CD4-positive, alpha-beta memory T cell (primary cell): Measurements from ENCODE around the gene CCDC126. TPM values are rescaled to one million over a fixed set of nuclear protein-coding genes. Genes with fewer than 3 reads are reported as not detected.
"Not testable (repeated sequence)": the region's sequence is repeated elsewhere in the genome, so short reads cannot be mapped to it uniquely, and the experiment has no call there.

Experiments
- CTCF ChIA-PET: fragments of 350-600 bp; sonication (Branson Sonifier 250); formaldehyde crosslinking; loops from one replicate; lab custom pipeline; 2021; ENCODE audit warnings: inconsistent platforms; ENCODE audit not compliant: partially characterized antibody; lab: Charles Lee
- POLR2A ChIA-PET: fragments of 350-600 bp; sonication (Branson Sonifier 250); formaldehyde crosslinking; loops from one replicate; lab custom pipeline; 2021; ENCODE audit not compliant: partially characterized antibody; lab: Charles Lee
- DNase-seq, 5 donors: peaks; one replicate each; pipeline versions ENCODE4 v3.0.0 to v3.0.0-alpha.2; 2020 to 2022; ENCODE audit warnings: mixed read lengths in 1 of 5
- H3K27ac ChIP-seq: one replicate; pipeline ENCODE4 v1.7.0; 2013; ENCODE audit warnings: low read depth, low read length
- H3K27me3 ChIP-seq: 2 replicates; pipeline ENCODE4 v1.7.0; 2013; ENCODE audit warnings: mild to moderate bottlenecking, low read length, moderate library complexity; ENCODE audit not compliant: insufficient read depth
- H3K36me3 ChIP-seq: 2 replicates; pipeline ENCODE4 v1.7.0; 2013; ENCODE audit warnings: mild to moderate bottlenecking, low read length, moderate library complexity; ENCODE audit not compliant: insufficient read depth
- H3K4me1 ChIP-seq: 2 replicates; pipeline ENCODE4 v1.7.0; 2013; ENCODE audit warnings: mild to moderate bottlenecking, low read length, moderate library complexity; ENCODE audit not compliant: insufficient read depth
- H3K4me3 ChIP-seq, 2 donors: one replicate each; pipeline ENCODE4 v1.7.0; 2013; ENCODE audit warnings: low read length in 2 of 2, mild to moderate bottlenecking in 1 of 2
- H3K9me3 ChIP-seq, 2 donors: one replicate each; pipeline ENCODE4 v1.7.0; 2013; ENCODE audit warnings: low read length in 2 of 2, control low read depth in 1 of 2; ENCODE audit not compliant: control insufficient read depth in 1 of 2
- H3K27ac Mint-ChIP-seq, 7 donors: one replicate each; pipeline ENCODE4 v1.8.0; 2020 to 2021; ENCODE audit warnings: mixed read lengths in 7 of 7, mild to moderate bottlenecking in 6 of 7, inconsistent platforms in 3 of 7, moderate library complexity in 3 of 7
- H3K27me3 Mint-ChIP-seq, 2 donors: one replicate each; pipeline ENCODE4 v1.8.0; 2020 to 2021; ENCODE audit warnings: mixed read lengths in 2 of 2
- H3K36me3 Mint-ChIP-seq, 2 donors: one replicate each; pipeline ENCODE4 v1.8.0; 2020 to 2021; ENCODE audit warnings: mixed read lengths in 2 of 2, inconsistent platforms in 1 of 2, mild to moderate bottlenecking in 1 of 2
- H3K4me1 Mint-ChIP-seq, 4 donors: one replicate each; pipeline ENCODE4 v1.8.0; 2020 to 2021; ENCODE audit warnings: mixed read lengths in 4 of 4, mild to moderate bottlenecking in 1 of 4
- H3K4me3 Mint-ChIP-seq, 8 donors: one replicate each; pipeline ENCODE4 v1.8.0; 2020 to 2021; ENCODE audit warnings: mixed read lengths in 8 of 8, mild to moderate bottlenecking in 7 of 8, moderate library complexity in 6 of 8, inconsistent platforms in 3 of 8
- H3K9me3 Mint-ChIP-seq, 8 donors: one replicate each; pipeline ENCODE4 v1.8.0; 2020 to 2021; ENCODE audit warnings: mixed read lengths in 8 of 8, mild to moderate bottlenecking in 5 of 8, inconsistent platforms in 3 of 8, moderate library complexity in 1 of 8
- intact Hi-C: fragments of 100-400 bp; cut with micrococcal nuclease; formaldehyde crosslinking; loops from one replicate; pipeline ENCODE4 v1.15.1; 2023
- polyA plus RNA-seq, 2 donors: library from polyadenylated mRNA; unstranded; fragments of 300-500 nt; fragmentation: Illumina TruSeq; gene quantifications; one replicate each; pipeline ENCODE4 v1.2.3, GENCODE V29; 2021
- total RNA-seq, 2 experiments: library from RNA; stranded (reverse); gene quantifications; one replicate each; pipeline ENCODE4 v1.2.3, GENCODE V29; 2021

The CCDC126 gene, protein sequence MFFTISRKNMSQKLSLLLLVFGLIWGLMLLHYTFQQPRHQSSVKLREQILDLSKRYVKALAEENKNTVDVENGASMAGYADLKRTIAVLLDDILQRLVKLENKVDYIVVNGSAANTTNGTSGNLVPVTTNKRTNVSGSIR
- total RNA-seq (10 to 100 TPM; 15.5 to 17.7 TPM), polyA plus RNA-seq (10 to 100 TPM; 11.9 to 22.0 TPM)

DNA sequence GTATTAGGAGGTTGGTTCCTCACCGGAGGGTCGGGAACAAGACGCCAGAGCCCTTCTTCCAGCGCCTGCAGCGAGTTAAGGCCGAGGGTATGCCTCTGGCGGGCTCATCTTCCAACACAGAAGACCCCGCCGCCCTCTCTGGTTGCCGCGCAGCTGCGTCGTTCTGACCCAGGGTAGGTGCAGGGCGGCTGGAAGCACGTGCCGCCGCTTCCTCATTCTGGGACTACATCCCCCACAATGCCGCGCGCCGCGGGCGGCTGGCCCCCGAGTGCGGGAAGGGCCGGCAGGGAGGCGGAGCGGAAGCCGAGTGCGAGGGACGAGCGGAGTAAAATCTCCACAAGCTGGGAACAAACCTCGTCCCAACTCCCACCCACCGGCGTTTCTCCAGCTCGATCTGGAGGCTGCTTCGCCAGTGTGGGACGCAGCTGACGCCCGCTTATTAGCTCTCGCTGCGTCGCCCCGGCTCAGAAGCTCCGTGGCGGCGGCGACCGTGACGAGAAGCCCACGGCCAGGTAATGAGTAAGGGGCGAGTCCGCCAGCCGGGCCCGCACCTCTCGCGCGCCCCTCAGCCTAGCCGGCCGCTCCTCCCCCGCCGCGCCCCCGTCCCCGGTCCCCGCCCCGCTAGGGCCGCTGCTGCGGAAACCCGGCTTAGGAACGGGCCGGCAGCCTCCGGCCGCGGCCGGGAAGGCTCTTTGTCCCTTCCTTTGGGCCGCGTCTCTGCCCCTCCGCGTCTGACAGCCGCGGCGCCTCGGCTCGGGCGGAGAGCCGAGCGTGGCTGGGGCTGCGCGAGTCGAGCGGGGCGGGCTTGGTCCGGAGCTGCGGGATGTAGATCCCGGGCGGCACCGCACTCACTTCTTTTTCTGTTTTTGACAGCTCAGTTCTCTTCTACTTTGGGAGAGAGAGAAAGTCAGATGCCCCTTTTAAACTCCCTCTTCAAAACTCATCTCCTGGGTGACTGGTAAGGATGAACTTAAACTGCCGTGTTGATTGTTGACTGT, at the start of gene CCDC126:
TSS of gene CCDC126 (plus strand) at position 289 of the 998 bp plus-strand sequence. CDS start 13,934 bp downstream, outside the sequence.
- Mint-ChIP-seq H3K27me3 (no peaks in the 10 kb centered on the region), H3K4me1 (peaks cover 21 to 40% (median 35%) of the 10 kb centered on the region in 4 donors), H3K36me3 (peaks cover 0 to 3% of the 10 kb centered on the region in 2 donors), H3K9me3 (no peaks in the 10 kb centered on the region), H3K27ac (peak within 1 kb of the TSS; percentile 47 to 91 (median 88)), H3K4me3 (peak within 1 kb of the TSS; percentile 86 to 96 (median 92))
- ChIA-PET POLR2A (interaction anchor here (1.0 to 2.9 kb wide), 6 partner anchors 50 to 1528 kb away, joined by 3 to 17 read pairs (median 8); partner anchors contain the start of genes CYCS, FAM221A and TRA2A), CTCF (interaction anchor here (0.7 to 2.7 kb wide), 8 partner anchors 28 to 1496 kb away, joined by 3 to 17 read pairs (median 4); no protein-coding TSS in a partner anchor)
- DNase-seq, result peak; percentile 73 to 80 (median 74)
- H3K4me1 ChIP-seq, result peaks cover 19% of the 10 kb centered on the region
- intact Hi-C loops, result loop anchor here (1.0 to 10.0 kb wide), 6 partner anchors 50 to 975 kb away; partner anchors contain the start of genes FAM221A, HYCC1, MALSU1 and TRA2A
- no peaks in the 10 kb centered on the region for H3K9me3 ChIP-seq
- H3K36me3 ChIP-seq, result no peaks in the 10 kb centered on the region
- peak within 1 kb of the TSS; percentile 61 to 67 for H3K4me3 ChIP-seq
- peak within 1 kb of the TSS; percentile 79 for H3K27ac ChIP-seq
- no peaks in the 10 kb centered on the region for H3K27me3 ChIP-seq

DNA sequence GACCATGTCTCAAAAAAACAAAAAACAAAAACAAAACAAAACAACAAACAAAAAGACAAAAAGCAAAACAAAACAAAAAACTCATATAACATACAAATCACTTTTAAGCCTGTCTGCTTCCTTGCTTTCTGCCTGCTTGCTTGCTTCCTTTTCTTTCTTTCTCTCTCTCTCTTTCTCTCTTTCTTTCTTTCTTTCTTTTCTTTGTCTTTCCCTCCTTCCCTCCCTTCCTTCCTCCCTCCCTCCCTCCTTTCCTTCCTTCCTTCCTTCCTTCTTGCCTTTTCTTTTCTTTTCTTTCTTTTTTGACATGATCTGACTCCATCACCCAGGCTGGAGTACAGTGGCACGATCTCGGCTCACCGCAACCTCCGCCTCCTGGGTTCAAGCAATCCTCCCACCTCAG, 49.5 kb upstream of the CCDC126 start:
- DNase-seq, result no peak
- Mint-ChIP-seq H3K4me3 (no peak overlapping the region), H3K27me3 (no peaks in the 10 kb centered on the region), H3K4me1 (peaks cover 5 to 7% (median 6%) of the 10 kb centered on the region in 4 donors), H3K36me3 (no peaks in the 10 kb centered on the region), H3K27ac (peak overlapping the region in 1 of 7 donors; percentile 35), H3K9me3 (no peaks in the 10 kb centered on the region)
- Histone ChIP-seq H3K27ac (no peak overlapping the region), H3K4me1 (no peaks in the 10 kb centered on the region), H3K36me3 (no peaks in the 10 kb centered on the region), H3K9me3 (no peaks in the 10 kb centered on the region), H3K4me3 (no peak overlapping the region), H3K27me3 (no peaks in the 10 kb centered on the region)
- intact Hi-C loops, result loop anchor here (1.0 to 10.0 kb wide), 9 partner anchors 8 to 1547 kb away; partner anchors contain the start of gene CCDC126
- CTCF ChIA-PET, result interaction anchor here (0.6 to 4.2 kb wide), 22 partner anchors 10 to 1045 kb away, joined by 3 to 35 read pairs (median 5); partner anchors contain the start of genes CCDC126 and STK31
- POLR2A ChIA-PET, result interaction anchor here (1.5 kb wide), 1 partner anchor 51 kb away, joined by 7 read pairs; no protein-coding TSS in a partner anchor

DNA sequence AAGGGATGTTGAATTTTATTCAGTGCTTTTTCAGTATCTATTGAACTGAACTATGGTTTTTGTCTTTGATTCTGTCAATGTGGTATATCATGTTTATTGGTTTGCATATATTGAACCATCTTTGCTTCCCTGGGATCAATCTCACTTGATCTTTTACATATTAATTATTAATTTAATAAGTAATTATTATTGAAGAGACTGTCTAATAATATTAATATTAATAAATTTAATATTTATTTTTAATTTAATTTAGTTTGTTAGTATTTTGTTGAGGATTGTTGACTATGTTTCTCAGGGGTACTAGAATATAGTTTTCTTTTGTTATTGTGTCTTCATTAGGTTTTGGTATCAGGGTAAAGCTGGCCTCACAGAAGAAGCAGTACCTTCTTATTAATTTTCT, 38.9 kb upstream of the CCDC126 start:
- Histone ChIP-seq H3K27ac (no peak overlapping the region), H3K36me3 (no peaks in the 10 kb centered on the region), H3K9me3 (no peaks in the 10 kb centered on the region), H3K4me3 (no peak overlapping the region), H3K27me3 (no peaks in the 10 kb centered on the region), H3K4me1 (no peaks in the 10 kb centered on the region)
- H3K36me3 Mint-ChIP-seq, result no peaks in the 10 kb centered on the region
- H3K27me3 Mint-ChIP-seq, result peaks cover 6% of the 10 kb centered on the region in 2 donors
- H3K4me3 Mint-ChIP-seq, result no peak overlapping the region
- intact Hi-C loops, result no loop called here
- POLR2A ChIA-PET, result no interaction called here
- CTCF ChIA-PET, result interaction anchor here (1.5 kb wide), 1 partner anchor 12 kb away, joined by 4 read pairs; no protein-coding TSS in a partner anchor
- H3K4me1 Mint-ChIP-seq, result no peaks in the 10 kb centered on the region
- no peaks in the 10 kb centered on the region for H3K9me3 Mint-ChIP-seq
- no peak for DNase-seq
- no peak overlapping the region for H3K27ac Mint-ChIP-seq

DNA sequence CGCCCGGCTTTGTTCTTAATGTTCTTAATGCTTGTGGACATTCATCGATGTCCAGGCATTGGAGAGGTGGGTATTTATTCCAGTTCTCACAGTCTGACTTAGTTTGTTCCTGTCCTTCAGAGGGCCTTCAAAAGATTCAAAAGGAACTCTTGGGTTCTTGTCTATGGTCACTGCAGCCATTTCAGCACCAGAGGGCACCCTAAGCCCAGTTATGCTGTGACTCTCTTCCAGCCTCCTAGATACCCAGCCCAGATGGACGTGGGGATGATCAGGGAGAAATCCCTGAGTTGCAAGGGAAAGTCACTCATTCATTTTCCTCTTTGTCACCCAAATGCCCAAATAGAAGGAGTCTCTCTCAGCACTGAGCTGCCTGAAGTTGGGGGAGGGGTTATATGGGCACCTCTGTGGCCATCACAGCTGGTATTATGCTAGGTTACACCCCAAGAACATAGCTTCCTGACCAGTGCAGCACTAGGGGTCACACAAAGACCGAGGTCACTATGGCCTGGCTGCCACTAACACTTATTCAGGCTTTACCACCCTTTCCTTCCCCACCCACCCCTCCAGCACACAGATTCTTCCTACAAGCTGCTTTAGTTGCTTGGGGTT, 26.5 kb upstream of the CCDC126 start:
- ChIA-PET POLR2A (no interaction called here), CTCF (interaction anchor here (0.6 to 5.8 kb wide), 22 partner anchors 9 to 1528 kb away, joined by 3 to 58 read pairs (median 5); partner anchors contain the start of genes CCDC126 and STK31)
- peak overlapping the region in 2 of 8 donors; percentile 3 to 25 for H3K4me3 Mint-ChIP-seq
- Histone ChIP-seq H3K4me1 (no peaks in the 10 kb centered on the region), H3K27me3 (no peaks in the 10 kb centered on the region), H3K4me3 (no peak overlapping the region), H3K9me3 (no peaks in the 10 kb centered on the region), H3K36me3 (no peaks in the 10 kb centered on the region), H3K27ac (no peak overlapping the region)
- intact Hi-C loops, result loop anchor here (1.0 to 5.0 kb wide), 4 partner anchors 142 to 1528 kb away; no protein-coding TSS in a partner anchor
- no peaks in the 10 kb centered on the region for H3K36me3 Mint-ChIP-seq
- peaks cover 10 to 14% of the 10 kb centered on the region in 2 donors for H3K27me3 Mint-ChIP-seq
- DNase-seq, result peak; percentile 44 to 65 (median 57)
- H3K4me1 Mint-ChIP-seq, result peaks cover 0 to 3% (median under 1%) of the 10 kb centered on the region in 4 donors
- H3K27ac Mint-ChIP-seq, result peak overlapping the region in 1 of 7 donors; percentile 5
- peaks cover 0 to 1% (median 0%) of the 10 kb centered on the region in 8 donors for H3K9me3 Mint-ChIP-seq

DNA sequence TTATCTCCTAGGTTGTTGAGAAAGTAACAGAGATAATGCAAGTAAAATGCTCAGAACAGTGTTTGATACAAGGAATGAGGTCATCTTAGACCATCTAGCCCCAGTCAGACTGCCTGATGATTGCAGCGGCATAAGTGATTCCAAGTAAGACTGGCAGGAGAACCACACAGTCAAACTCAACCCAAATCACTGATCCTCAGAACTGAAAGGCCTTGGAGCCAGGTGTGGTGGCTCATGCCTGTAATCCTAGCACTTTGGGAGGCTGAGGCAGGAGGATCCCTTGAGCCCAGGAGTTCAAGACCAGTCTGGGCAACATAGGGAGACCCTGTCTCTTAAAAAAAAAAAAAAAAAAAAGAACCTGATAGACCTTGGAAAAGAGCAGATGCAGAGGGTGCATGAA, 15.2 kb upstream of the CCDC126 start:
- H3K36me3 ChIP-seq, intact Hi-C loops, H3K27ac Mint-ChIP-seq, H3K27me3 Mint-ChIP-seq, H3K9me3 Mint-ChIP-seq, H3K4me1 Mint-ChIP-seq, POLR2A ChIA-PET, H3K36me3 Mint-ChIP-seq, H3K9me3 ChIP-seq, H3K4me3 Mint-ChIP-seq, DNase-seq, H3K4me1 ChIP-seq, H3K27me3 ChIP-seq, H3K4me3 ChIP-seq, H3K27ac ChIP-seq: not testable (repeated sequence)
- CTCF ChIA-PET, result interaction anchor here (0.8 kb wide), 1 partner anchor 97 kb away, joined by 3 read pairs; the partner anchor contains the start of gene FAM221A

DNA sequence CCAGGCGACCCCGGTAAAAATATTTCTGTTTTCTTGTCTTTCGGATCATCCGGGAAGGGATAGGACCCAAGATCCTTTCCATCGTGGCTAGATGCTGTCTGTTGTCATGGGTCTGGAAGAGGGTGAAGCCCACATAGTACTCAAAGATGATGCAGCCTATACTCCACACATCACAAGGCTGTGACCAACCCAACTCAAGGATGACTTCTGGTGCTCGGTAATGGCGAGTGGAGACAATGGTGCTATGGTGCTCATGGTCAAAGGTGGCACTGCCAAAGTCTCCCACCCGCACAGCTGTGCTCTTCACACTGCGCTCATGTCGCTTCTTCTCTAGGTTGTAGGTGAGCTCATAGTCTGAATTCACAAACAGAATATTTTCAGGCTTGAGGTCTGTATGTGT, 11.9 kb upstream of the CCDC126 start:
- H3K4me3 Mint-ChIP-seq, H3K27ac Mint-ChIP-seq, CTCF ChIA-PET, POLR2A ChIA-PET, H3K27me3 Mint-ChIP-seq, intact Hi-C loops, H3K36me3 Mint-ChIP-seq, H3K4me3 ChIP-seq, H3K9me3 Mint-ChIP-seq, H3K4me1 ChIP-seq, H3K4me1 Mint-ChIP-seq, H3K36me3 ChIP-seq, H3K27me3 ChIP-seq, DNase-seq, H3K9me3 ChIP-seq, H3K27ac ChIP-seq: not testable (repeated sequence)
